ENCODE measurements around the gene VWA7.

DNA sequence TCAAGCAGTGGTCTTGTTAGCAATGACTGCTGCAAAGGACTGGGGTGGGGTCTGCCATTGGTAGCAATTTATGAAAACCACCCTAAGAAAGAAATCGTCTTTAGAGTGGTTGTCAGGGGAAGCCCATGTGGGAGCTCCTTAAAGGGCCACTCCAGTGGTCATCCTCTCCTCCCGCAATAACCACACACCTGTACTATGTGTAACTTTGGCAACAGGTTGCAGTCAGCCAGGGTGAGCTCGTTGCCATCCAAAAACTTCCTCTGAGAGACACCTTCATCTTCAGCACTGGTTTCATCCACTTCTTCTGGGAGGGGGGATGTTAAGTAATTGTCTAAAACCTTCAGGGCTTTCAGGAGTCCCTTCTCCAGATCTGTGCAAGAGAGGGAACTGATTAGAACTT, 45.1 kb downstream of the VWA7 start:
- TF ChIP-seq RAD21 (IDR thresholded peaks at IDR 0.05; ENCODE audit: low read length), result no peak
- TF ChIP-seq, protein P1, sequence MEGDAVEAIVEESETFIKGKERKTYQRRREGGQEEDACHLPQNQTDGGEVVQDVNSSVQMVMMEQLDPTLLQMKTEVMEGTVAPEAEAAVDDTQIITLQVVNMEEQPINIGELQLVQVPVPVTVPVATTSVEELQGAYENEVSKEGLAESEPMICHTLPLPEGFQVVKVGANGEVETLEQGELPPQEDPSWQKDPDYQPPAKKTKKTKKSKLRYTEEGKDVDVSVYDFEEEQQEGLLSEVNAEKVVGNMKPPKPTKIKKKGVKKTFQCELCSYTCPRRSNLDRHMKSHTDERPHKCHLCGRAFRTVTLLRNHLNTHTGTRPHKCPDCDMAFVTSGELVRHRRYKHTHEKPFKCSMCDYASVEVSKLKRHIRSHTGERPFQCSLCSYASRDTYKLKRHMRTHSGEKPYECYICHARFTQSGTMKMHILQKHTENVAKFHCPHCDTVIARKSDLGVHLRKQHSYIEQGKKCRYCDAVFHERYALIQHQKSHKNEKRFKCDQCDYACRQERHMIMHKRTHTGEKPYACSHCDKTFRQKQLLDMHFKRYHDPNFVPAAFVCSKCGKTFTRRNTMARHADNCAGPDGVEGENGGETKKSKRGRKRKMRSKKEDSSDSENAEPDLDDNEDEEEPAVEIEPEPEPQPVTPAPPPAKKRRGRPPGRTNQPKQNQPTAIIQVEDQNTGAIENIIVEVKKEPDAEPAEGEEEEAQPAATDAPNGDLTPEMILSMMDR (IDR thresholded peaks at IDR 0.05), result no peak
- no peak for TF ChIP-seq TAF1 (IDR thresholded peaks at IDR 0.05; ENCODE audit: borderline replicate concordance, low read depth, low read length)
- TF ChIP-seq SIN3A (IDR thresholded peaks at IDR 0.05; ENCODE audit: borderline replicate concordance, low read depth, low read length), result no peak
- TF ChIP-seq, protein P2, sequence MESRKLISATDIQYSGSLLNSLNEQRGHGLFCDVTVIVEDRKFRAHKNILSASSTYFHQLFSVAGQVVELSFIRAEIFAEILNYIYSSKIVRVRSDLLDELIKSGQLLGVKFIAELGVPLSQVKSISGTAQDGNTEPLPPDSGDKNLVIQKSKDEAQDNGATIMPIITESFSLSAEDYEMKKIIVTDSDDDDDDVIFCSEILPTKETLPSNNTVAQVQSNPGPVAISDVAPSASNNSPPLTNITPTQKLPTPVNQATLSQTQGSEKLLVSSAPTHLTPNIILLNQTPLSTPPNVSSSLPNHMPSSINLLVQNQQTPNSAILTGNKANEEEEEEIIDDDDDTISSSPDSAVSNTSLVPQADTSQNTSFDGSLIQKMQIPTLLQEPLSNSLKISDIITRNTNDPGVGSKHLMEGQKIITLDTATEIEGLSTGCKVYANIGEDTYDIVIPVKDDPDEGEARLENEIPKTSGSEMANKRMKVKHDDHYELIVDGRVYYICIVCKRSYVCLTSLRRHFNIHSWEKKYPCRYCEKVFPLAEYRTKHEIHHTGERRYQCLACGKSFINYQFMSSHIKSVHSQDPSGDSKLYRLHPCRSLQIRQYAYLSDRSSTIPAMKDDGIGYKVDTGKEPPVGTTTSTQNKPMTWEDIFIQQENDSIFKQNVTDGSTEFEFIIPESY (IDR thresholded peaks at IDR 0.05; ENCODE audit: borderline replicate concordance, low read depth), result no peak
- no peak for TF ChIP-seq YY1 (IDR thresholded peaks at IDR 0.05; ENCODE audit: low read depth)

All from SK-N-SH (cell line).